GM21447 (cell line): Measurements from ENCODE around the gene KRI1.

ENCODE experiments used
- ATAC-seq: cut with Tn5 transposase; IDR thresholded peaks from one replicate; pipeline ENCODE4 v1.9.1; 2021; ENCODE audit not compliant: unreplicated experiment

Gene KRI1

DNA sequence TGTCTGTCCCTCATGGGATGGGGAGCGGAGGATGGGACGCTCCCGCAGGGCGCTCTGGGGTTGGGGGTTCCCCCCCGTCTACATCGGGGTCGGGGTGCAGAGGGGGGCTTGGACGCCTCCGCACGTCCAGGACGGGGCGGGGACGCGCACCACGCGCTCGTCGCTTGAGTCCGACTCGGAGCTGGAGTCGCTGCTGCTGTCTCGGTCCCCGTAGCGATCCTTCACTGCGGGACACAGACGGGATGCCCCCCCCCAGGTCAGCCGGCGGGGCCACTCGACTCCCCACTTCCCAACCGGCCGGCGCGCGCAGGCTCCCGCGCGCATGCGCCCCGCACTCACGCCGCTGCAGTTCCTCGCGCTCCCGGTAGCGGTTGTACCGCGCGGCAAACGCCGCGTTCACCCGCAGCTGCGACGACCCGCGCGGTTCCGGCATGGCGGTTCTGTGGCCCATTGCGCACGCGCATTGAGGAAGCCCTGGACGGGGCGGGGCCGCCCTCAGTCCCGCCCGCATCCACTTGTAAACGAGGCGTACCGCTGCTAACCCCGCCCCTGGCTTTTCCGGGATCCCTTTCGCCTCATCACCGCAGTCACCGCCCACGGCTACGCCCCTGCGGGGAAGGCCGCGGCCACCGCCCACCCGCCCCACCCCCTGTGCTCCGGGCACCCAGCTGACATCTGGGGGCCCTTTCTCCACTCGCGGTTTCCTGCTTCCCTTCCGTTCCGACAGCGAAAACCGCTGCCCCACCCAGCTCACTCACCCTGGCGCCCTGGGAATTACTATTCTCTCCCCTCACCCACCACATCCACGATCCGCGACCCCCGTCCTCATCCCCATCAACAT lies at the start of gene KRI1:
KRI1 (minus strand) TSS at position 444 of the 841 bp plus-strand sequence; CDS start at position 433, 11 bp downstream.
- ATAC-seq: peak; percentile 37

DNA sequence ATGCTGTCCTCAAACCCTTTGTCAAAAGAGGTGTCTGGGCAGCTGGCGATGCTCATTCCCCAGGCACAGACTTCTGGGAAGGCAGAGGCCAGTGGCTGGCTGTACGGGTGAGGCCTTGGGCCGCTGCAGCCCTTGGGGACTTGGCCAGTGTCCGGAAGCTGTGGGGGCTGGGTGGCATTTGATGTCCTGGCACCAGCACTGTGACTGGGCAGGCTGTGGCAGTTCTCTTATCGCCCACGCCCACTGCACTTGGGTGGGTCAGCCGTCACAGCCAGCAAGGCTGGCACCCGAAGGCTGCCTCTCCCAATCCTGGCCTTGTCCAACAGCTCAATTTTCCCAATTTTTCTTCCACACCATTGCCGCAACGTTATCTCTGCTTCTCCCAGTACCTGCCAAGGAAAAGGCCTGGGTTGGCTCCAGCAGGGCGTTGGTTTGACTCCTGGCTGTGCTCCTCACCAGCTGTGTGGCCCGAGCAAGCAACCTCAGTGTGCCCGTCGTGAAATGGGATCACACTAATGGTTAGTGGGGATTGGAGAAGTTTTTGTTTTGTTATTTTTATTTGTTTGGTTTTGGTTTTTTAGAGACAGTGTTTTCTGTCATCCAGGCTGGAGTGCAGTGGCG lies 46.8 kb upstream of the KRI1 start:
- ATAC-seq: no peak

DNA sequence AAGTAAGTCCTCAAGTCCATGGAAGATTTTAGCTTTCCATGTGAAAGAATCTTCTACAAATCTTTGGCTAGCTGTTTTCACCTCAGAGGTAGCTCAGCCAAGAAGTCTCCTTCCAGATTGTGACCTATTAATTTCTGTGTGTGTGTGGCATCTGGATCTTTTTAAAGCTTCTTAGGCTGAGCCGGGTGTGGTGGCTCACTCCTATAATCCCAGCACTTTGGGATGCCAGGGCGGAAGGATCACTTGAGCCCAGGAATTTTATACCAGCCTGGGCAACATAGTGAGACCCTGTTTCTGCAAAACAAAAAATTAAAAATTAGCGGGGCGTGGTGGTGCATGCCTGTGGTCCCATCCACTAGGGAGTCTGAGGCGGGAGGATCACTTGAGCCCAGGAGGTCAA lies 46.1 kb upstream of the KRI1 start:
- ATAC-seq: no peak

DNA sequence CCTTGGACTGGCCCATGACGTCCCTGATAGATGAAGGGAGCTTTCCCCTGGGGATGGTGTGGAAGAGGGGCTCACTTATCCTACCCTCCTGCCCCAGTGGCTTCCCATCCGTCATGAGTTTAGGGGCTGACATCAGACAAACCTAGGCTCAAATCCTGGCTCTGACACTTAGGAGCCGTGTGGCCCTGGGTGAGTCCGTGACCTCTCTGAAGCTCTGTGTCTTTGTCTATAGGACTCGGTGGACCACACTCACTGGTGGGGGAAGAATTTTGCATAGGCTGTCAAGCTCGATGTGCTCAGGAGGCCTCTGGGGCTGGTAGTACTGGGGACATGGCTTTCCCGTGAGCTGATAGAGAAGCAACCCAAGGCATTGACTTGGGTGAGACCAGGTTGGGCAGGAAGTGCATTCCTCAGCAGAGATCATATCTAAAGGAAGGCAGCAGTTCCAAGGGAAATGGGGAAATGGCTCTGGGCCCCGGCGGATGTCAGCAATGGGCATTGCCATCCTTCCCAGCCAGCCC lies 38.7 kb upstream of the KRI1 start:
- peak; percentile 19 for ATAC-seq

DNA sequence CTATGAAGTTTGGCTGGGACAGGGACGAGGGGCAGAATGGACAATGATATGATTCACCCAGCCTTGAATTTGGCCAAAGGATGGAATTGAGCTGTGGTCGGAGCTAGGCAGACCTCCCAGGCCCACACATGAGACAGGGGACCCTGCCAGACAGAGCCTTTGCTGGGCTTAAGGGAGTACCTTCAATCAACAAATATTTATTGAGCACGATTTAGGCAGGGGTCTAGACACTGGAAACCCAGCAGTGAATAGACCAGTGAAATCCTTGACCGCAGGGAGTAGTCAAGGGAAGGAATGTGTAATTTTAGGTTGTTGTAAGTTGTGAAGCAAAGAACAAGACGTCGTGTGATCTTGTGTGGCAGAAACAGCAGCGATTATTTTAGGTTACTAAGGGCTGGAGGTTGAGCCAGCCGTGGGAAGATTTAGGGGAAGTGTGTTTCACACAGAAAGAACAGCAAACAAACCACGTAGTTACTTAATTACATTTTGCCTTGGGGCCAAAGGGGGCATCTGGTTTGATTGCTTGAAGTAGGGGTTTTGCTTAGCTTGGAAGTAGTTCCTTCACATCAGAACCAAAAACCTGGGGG lies 38.2 kb upstream of the KRI1 start:
- peak; percentile 17 for ATAC-seq

DNA sequence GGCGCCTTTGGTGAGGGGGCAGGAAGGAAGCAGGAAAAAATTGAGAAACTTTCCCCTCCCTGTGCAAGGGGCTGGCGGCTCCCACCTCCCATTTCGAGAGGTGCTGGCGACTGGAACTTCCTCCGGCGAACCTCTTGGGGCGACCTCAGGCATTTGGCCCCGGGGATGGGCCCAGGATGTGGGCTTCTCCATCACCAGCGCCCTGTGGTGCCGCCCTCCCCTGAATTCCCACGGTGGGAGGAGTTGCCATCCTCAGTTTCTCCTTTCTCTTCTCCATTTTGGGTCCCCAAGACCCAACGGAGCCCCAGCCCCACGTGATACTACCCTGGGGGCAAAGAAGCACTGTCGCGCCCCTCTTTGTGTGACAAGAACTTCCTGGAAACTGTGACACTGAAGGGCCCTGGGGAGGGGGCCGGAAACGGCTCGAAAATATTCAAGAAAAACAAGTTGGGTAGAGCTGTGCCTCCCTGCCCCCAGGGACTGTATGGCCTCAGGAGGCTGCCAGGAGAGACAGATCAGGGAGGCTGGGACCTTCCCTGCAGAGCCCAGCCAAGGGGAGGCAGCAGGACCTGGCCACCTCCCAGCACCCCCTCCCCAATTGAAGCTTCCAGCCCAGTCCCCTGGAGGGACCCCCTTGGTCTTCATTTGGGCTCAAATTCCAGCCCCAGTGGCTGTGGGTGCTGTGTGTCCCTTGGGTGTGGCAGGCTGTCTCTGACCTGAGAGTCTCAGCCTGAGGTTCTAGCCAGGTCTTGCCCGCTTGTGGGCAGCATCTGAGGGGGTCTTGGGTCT lies 37.5 kb upstream of the KRI1 start:
- ATAC-seq: peak; percentile 51

DNA sequence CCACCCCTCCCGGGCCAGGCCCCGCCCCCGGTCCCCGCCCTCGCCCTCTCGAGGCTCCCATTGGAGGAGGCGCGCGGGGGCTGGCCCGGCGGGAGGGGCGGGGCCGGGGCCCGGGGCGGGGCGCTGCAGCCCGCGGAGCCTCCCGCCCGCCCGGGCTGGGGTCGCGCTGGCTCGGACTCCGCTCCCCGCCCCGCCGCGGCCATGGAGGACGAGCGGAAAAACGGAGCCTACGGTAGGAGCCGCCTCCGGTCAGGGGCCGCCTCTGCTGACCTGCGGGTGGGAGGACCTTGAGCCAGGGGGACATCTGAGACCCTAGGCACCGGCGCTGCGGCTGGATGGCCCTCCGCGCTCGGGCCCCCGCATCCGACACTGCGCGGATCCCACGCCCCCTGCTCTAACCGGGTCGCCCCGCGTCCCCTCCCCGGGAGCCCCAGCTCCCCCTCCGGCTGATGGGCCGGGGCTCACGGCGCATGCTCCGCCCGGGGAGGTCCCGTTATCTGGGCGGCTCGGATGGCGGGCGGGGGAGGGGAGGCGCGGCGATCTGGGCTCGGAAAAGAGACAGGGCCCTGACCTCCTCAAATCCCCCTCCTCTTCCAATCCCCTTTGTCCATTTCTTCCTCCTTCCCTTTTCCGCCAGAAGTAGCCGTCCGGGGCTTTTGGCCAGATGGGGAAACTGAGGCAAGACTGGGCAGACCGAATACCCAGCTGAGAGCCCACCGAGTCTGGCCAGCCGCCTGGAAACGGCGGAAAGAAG lies 36.7 kb upstream of the KRI1 start:
- ATAC-seq: peak; percentile 40

DNA sequence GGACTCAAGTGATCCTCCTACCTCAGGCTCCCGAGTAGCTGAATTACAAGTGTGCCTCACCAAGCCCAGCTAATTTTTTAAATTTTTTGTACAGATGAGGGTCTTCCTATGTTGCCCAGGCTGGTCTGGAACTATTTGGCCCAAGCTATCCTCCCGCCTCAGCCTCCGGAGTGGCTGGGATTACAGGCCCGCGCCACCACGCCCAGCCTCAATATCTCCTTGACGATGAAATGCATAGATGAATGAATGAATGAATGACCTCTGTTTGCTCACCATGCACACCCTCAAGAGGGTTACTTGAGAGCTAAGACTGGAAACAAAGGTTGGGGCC lies 36.2 kb upstream of the KRI1 start:
- no peak for ATAC-seq

DNA sequence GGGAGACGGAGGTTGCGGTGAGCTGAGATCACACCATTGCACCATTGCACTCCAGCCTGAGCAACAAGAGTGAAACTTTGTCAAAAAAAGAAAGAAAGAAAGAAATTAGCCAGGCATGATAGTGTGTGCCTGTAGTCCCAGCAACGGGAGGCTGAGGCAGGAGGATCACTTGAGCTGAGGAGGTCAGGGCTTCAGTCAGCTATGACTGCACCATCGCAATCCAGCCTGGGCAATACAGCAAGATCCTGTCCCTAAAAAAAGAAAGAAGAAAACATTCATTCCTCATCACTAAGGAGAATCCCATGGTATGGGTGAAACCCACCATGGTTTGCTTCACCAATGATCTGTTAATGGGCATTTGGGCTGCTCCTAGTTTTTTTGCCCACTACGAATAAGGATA lies 34.3 kb upstream of the KRI1 start:
- no peak for ATAC-seq

DNA sequence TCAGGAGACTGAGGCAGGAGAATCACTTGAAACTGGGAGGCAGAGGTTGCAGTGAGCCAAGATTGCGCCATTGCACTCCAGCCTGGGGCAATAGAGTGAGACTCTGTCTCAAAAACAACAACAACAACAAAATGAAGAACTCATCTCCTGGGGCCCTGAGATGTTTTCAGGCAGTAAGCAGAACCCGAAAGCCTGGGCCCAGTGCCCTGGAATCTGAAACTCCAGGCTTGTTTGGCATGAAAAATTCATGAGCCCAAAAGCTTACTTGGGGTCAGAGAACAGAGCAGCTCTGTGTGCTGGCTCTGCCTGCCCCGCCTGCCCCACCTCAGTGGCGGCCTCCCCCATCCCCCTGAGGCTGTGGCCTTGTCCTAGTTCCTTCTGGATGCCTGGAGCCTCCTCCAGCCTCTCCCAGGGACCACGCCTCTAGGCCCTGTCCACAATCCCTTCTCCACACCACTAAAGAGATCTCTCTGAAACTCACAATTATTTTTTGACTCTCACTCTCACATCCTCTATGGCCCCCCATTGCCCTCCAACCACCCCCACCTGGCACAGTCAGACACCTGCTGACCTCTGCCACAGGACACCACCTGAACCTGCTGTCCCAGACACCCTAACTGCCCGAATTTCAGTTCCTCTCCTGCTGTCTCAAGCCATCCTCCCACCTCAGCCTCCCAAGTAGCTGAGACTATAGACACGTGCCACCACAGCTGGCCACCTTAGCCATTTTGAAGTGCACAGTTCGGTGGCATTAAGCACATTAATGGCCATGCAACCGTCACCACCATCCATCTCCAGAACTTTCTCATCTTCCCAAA lies 28.2 kb upstream of the KRI1 start:
- peak; percentile 75 for ATAC-seq

DNA sequence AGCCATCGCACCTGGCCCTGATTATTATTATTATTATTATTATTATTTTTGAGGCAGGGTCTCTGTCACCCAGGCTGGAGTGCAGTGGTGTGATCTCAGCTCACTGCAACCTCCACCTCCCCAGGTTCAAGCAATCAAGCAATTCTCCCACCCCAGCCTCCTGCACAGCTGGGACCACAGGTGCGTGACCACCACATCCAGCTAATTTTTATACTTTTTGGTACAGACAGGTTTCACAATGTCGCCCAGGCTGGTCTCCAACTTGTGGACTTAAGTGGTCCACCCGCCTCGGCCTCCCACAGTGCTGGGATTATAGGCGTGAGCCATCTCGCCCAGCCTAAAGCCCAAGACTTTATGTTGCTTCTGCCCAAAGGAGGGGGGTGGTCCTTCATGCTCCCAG lies 27.3 kb upstream of the KRI1 start:
- no peak for ATAC-seq

DNA sequence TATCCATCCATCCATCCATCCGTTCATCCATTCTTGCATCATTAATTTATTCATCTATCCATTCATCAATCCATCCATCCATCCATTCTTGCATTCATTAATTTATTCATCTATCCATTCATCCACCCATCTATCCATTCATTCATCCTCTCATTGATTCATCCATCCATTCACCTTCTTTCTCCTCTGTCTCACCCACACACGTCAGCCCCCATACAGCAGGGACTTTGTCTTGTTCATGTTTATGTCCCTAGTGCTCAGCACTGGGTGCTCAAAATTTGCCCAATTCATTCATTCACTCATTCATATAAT lies 22.0 kb upstream of the KRI1 start:
- ATAC-seq: no peak

DNA sequence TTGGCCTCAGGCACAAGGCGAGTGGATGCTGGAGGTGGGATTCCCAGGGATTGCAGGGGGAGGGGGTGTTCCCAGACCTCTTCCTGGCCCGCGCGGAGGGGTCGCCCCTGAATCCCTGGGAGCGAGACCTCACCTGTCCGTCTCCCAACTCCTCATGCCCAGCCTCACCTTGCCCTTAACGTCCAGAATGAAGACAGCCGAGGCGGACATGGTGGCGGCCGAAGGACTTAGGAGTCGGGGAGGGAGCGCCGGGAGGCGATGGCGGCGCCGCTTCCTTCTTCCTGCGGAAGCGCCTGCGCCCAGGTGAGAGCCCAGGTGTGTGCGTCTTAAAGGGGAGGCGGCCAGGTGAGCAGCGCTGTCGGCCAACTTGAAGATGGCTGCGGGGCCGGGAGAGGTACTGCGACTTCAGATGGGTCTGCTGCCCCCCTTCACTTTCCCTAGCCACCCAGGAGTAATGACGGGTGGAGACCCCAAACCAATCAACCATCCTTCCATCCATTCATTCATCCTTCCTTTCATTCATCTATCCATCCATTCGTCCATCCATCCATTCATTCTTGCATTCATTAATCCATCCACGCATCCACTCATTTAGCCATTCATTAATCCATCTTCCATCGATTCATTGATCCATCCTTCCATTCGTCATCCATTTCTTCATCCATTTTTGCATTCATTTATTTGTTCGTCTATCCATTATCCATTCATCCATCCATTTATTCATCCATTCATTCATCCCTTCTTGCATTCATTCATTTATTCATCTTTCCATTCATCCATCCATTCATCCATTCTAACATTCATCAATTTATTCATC lies 21.4 kb upstream of the KRI1 start, which contains the start of gene AP1M2:
AP1M2 (minus strand) TSS at position 291 of the 817 bp plus-strand sequence; CDS start at position 210, 81 bp downstream.
- ATAC-seq: no peak

DNA sequence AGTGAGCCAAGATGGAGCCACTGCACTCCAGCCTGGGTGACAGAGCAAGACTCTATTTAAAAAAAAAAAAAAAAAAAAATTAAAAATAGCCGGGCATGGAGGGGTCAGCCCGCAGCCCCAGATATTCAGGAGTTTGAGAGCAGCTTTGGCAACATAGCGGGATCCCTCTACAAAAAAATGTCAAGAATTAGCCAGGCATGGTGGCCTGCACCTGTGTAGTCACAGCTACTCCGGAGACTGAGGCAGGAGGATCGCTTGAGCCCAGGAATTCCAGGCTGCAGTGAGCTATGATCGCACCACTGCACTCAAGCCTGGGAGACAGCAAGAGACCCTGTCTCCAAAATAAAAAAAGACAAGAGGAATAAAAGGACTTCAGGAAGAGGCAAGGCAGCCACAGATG lies 20.6 kb upstream of the KRI1 start:
- ATAC-seq: no peak

DNA sequence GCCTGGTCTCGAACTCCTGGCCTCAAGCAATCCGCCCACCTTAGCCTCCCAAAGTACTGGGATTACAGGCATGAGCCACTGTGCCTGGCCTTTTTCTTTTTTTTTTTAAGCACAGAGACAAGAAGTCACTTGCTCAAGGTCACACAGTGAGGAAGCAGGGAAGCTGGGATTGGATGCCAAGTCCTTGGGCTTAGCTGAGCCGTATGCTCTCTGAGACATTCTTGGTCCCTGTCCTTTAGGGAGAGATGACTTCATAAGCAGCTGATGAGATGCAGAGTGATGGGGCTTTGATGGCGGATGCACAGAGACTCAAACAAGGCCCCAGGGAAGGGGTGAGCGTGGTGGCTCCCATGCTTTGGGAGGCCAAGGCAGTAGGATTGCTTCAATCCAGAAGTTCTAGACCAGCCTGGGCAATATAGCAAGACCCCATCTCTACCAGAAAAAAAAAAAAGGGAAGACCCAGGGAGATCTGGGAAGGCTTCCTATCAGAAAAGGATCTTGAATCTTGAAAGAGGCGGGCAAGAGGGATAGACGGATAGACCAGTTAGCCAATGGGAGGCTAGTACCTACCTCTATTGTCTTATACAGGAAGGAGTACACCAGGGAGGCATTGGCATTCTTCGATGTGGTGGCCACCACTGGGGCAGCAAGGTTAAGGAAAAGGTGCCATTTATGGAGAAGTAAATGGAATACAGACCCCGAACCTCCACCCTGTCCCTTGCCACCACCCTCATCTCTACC lies 17.4 kb upstream of the KRI1 start:
- ATAC-seq: no peak

DNA sequence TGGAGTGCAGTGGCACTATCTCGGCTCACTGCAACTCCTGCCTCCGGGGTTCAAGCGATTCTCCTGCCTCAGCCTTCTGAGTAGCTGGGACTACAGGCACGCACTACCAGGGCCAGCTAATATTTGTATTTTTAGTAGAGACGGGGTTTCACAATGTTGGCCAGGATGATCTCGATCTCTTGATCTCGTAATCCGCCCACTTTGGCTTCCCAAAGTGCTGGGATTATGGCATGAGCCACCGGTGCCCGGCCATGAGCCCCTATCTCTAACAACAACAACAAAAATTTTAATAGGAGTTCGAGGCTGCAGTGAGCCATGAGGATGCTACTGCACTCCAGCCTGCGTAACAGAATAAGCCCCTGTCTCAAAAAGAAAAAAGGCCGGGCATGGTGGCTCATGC lies 16.3 kb upstream of the KRI1 start:
- no peak for ATAC-seq

DNA sequence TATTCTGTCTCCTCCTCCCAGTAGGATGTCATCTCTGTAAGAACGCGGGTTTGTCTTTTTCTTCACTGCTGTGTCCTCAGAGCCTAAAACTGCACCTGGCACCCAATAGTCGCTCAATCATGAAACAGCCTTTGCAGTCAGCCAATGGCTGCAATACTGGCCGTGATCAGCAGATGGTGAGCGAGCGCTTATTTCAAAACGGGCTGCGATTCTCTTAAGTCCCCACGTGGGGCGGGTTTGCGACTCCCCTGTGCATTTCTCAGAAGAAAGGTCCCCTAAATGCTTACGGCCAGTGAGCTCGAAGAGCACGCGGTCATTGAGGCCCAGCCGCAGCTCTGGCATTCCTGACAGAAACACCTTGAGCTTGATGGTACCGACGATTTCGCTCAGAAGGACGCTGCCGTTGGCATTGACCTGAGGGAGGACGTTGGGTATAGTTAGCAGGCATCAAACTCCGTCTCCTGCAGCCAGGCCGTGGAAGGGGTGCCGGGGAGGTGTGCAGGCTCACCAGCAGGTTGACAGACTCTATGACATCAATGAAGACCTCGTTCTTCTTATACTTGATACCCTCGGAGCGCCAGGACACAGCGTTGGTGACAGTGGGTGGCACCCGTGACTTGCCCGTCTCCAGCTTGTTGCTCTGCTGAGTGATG lies 15.3 kb upstream of the KRI1 start:
- no peak for ATAC-seq

DNA sequence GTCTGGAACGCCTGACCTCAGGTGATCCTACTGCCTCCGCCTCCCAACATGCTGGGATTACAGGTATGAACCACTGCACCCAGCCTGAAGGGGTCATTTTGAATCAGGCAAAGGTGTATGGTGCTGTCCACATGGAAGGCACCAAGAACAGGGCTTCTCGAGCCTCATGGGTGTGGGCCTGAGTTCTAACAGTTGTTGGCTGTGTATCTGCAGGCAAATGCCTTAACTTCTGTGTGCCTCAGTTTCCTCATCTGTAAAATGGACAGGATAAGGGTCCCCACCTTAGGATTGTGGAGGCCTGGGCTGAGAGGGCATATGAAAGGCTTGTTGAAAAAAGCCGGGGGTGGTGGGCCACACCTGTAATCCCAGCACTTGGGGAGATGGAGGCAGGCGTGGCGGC lies 12.1 kb upstream of the KRI1 start:
- ATAC-seq: no peak
